Measurements from ENCODE around the gene SURF2. TPM values are rescaled to one million over a fixed set of nuclear protein-coding genes. Genes with fewer than 3 reads are reported as not detected.
A peak's percentile ranks its signal among the peaks of the same experiment; 100 is the strongest.

Gene SURF2
- total and polyA plus RNA-seq, 9 of the 15 experiments (the other 6 are each of a cell fraction or from before 2014, with no cell fraction given): 5.5 to 82.5 (median 21.3) TPM

GRCh38 chr9:133335924-133336811 lies 20.2 kb upstream of the SURF2 start, which contains the start of gene SURF6 (continued):
- TF ChIP-seq, protein P1, sequence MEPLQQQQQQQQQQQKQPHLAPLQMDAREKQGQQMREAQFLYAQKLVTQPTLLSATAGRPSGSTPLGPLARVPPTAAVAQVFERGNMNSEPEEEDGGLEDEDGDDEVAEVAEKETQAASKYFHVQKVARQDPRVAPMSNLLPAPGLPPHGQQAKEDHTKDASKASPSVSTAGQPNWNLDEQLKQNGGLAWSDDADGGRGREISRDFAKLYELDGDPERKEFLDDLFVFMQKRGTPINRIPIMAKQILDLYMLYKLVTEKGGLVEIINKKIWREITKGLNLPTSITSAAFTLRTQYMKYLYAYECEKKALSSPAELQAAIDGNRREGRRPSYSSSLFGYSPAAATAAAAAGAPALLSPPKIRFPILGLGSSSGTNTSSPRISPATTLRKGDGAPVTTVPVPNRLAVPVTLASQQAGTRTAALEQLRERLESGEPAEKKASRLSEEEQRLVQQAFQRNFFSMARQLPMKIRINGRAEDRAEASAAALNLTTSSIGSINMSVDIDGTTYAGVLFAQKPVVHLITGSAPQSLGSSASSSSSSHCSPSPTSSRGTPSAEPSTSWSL (CRISPR knock-in tag; IDR thresholded peaks at IDR 0.05; ENCODE audit: borderline replicate concordance): no peak
- TF ChIP-seq SIN3B (IDR thresholded peaks at IDR 0.05; ENCODE audit: low read depth) (peak; percentile 84), TAF1 (IDR thresholded peaks at IDR 0.05; ENCODE audit: control insufficient read depth, extremely low read depth, insufficient read depth, low read length, severe bottlenecking) (peak; percentile 84), TARDBP (IDR thresholded peaks at IDR 0.05) (no peak), HNRNPL (IDR thresholded peaks at IDR 0.05; ENCODE audit: low read depth, low read length) (0 out of 2 replicates have a peak, but pooled peaks have one; percentile 42), SAFB (IDR thresholded peaks at IDR 0.05; ENCODE audit: borderline replicate concordance, low read depth, low read length) (no peak), NCOA2 (IDR thresholded peaks at IDR 0.05; ENCODE audit: partially characterized antibody in 2 of 2) (no peak), CREB1 (IDR thresholded peaks at IDR 0.05) (peak; percentile 71; the same call in 1 of the 2 replicates), CREB1 (CRISPR knock-in tag; IDR thresholded peaks at IDR 0.05) (peak; percentile 78), KDM5B (IDR thresholded peaks at IDR 0.05; ENCODE audit: insufficient replicate concordance, low read depth, low read length) (peak; percentile 68), ZNF699 (CRISPR knock-in tag; IDR thresholded peaks at IDR 0.05; ENCODE audit: insufficient replicate concordance) (no peak), ESRRB (CRISPR knock-in tag; IDR thresholded peaks at IDR 0.05; ENCODE audit: borderline replicate concordance) (no peak; the same call in 1 of the 2 replicates), AFF1 (IDR thresholded peaks at IDR 0.05; ENCODE audit: low read depth in 1 of 2, partially characterized antibody in 2 of 2) (no peak)
- TF ChIP-seq, protein P2, sequence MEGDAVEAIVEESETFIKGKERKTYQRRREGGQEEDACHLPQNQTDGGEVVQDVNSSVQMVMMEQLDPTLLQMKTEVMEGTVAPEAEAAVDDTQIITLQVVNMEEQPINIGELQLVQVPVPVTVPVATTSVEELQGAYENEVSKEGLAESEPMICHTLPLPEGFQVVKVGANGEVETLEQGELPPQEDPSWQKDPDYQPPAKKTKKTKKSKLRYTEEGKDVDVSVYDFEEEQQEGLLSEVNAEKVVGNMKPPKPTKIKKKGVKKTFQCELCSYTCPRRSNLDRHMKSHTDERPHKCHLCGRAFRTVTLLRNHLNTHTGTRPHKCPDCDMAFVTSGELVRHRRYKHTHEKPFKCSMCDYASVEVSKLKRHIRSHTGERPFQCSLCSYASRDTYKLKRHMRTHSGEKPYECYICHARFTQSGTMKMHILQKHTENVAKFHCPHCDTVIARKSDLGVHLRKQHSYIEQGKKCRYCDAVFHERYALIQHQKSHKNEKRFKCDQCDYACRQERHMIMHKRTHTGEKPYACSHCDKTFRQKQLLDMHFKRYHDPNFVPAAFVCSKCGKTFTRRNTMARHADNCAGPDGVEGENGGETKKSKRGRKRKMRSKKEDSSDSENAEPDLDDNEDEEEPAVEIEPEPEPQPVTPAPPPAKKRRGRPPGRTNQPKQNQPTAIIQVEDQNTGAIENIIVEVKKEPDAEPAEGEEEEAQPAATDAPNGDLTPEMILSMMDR (IDR thresholded peaks at IDR 0.05 in 2 of 3, conservative IDR thresholded peaks at IDR 0.05 in 1 of 3; ENCODE audit: insufficient read depth in 2 of 3, low read depth in 1 of 3, low read length in 3 of 3): peak in 1 of 3 experiments; percentile 21; a peak in 1 of 6 replicates
